GM23338 (cell line): ENCODE results near the gene CHPF. TPM values are rescaled to one million over a fixed set of nuclear protein-coding genes. Genes with fewer than 3 reads are reported as not detected.

Experiments
- ATAC-seq: fragments of 200-7000 bp; cut with Tn5 transposase; 3 replicates; pipeline ENCODE4 v1.9.1; 2020
- DNase-seq: peaks from one replicate; pipeline ENCODE4 v3.0.0-alpha.2; 2015; ENCODE audit warnings: low spot score
- H2AFZ ChIP-seq: fragments of 200-600 bp; sonication (generic); 2 replicates; pipeline ENCODE4 v1.8.0; 2016; ENCODE audit warnings: antibody characterized with exemption, mild to moderate bottlenecking, moderate library complexity
- H3F3A ChIP-seq: fragments of 200-600 bp; sonication (generic); replicated peaks from 2 replicates; pipeline ENCODE4 v1.8.0; 2017; ENCODE audit warnings: antibody characterized with exemption, mixed run types, low read depth
- H3K27ac ChIP-seq: fragments of 200-600 bp; sonication (generic); 2 replicates; pipeline ENCODE4 v1.6.1; 2016; ENCODE audit warnings: low read depth
- H3K27me3 ChIP-seq: fragments of 200-600 bp; sonication (generic); 2 replicates; pipeline ENCODE4 v1.8.0; 2016; ENCODE audit warnings: mild to moderate bottlenecking, mixed run types, moderate library complexity; ENCODE audit not compliant: insufficient read depth
- H3K36me3 ChIP-seq: fragments of 200-600 bp; sonication (generic); 2 replicates; pipeline ENCODE4 v1.8.0; 2016; ENCODE audit warnings: mild to moderate bottlenecking; ENCODE audit not compliant: insufficient read depth
- H3K4me1 ChIP-seq: fragments of 200-600 bp; sonication (generic); 2 replicates; pipeline ENCODE4 v1.8.0; 2016; ENCODE audit warnings: mild to moderate bottlenecking, moderate library complexity; ENCODE audit not compliant: insufficient read depth
- H3K4me2 ChIP-seq: fragments of 200-600 bp; sonication (generic); 2 replicates; pipeline ENCODE4 v1.7.1; 2017; ENCODE audit warnings: mixed run types
- H3K4me3 ChIP-seq: fragments of 200-600 bp; sonication (generic); 2 replicates; pipeline ENCODE4 v1.6.1; 2016; ENCODE audit warnings: mixed run types
- H3K79me2 ChIP-seq: fragments of 200-600 bp; sonication (generic); replicated peaks from 2 replicates; pipeline ENCODE4 v1.8.0; 2017; ENCODE audit warnings: mild to moderate bottlenecking; ENCODE audit not compliant: insufficient read depth
- H3K9me2 ChIP-seq: fragments of 200-600 bp; sonication (generic); 2 replicates; pipeline ENCODE4 v1.8.0; 2017; ENCODE audit not compliant: insufficient read depth
- H4K20me1 ChIP-seq: fragments of 200-600 bp; sonication (generic); replicated peaks from 2 replicates; pipeline ENCODE4 v1.8.0; 2017; ENCODE audit warnings: mild to moderate bottlenecking; ENCODE audit not compliant: insufficient read depth
- H3K27ac Mint-ChIP-seq: 2 replicates; pipeline ENCODE4 v1.8.0; 2020; ENCODE audit warnings: inconsistent platforms, mild to moderate bottlenecking, moderate library complexity, mixed read lengths
- H3K27me3 Mint-ChIP-seq: 3 replicates; pipeline ENCODE4 v1.8.0; 2022; ENCODE audit warnings: low read depth, mild to moderate bottlenecking, moderate library complexity, mixed read lengths, inconsistent platforms; ENCODE audit not compliant: insufficient read depth, poor library complexity
- H3K36me3 Mint-ChIP-seq: 3 replicates; pipeline ENCODE4 v1.8.0; 2021; ENCODE audit warnings: low read depth, mild to moderate bottlenecking, inconsistent platforms, moderate library complexity, mixed read lengths
- H3K4me1 Mint-ChIP-seq: 3 replicates; pipeline ENCODE4 v1.8.0; 2020; ENCODE audit warnings: mild to moderate bottlenecking, inconsistent platforms, mixed read lengths
- H3K4me3 Mint-ChIP-seq: 3 replicates; pipeline ENCODE4 v1.8.0; 2021; ENCODE audit warnings: moderate library complexity, mild to moderate bottlenecking, inconsistent platforms, mixed read lengths
- H3K9me3 Mint-ChIP-seq: 3 replicates; pipeline ENCODE4 v1.8.0; 2020; ENCODE audit warnings: moderate library complexity, mild to moderate bottlenecking, inconsistent platforms, mixed read lengths
- CREB1 ChIP-seq: fragments of 250-450 bp; sonication (Bioruptor Pico); IDR thresholded peaks from 2 replicates; pipeline ENCODE4 v1.5.0; 2020; ENCODE audit warnings: low read depth, mild to moderate bottlenecking, moderate library complexity
- EZH2 ChIP-seq: fragments of 200-600 bp; sonication (generic); IDR thresholded peaks from one replicate; pipeline ENCODE4 v1.8.0; 2017; ENCODE audit warnings: antibody characterized with exemption, mild to moderate bottlenecking, low read depth; ENCODE audit not compliant: unreplicated experiment
- JUNB ChIP-seq: IDR thresholded peaks from one replicate; pipeline ENCODE4 v1.6.1; 2016; ENCODE audit warnings: antibody characterized with exemption; ENCODE audit not compliant: unreplicated experiment
- POLR2AphosphoS5 ChIP-seq: IDR thresholded peaks from 2 replicates; pipeline ENCODE4 v1.6.1; 2016; ENCODE audit warnings: antibody characterized with exemption, low read depth
- STAT1 ChIP-seq: IDR thresholded peaks from one replicate; pipeline ENCODE4 v1.6.1; 2016; ENCODE audit warnings: antibody characterized with exemption; ENCODE audit not compliant: unreplicated experiment
- ZNF114 ChIP-seq: fragments of 250-450 bp; sonication (Bioruptor Pico); IDR thresholded peaks from 2 replicates; pipeline ENCODE4 v1.5.0; 2020; ENCODE audit warnings: mild to moderate bottlenecking, moderate library complexity
- ZNF331 ChIP-seq: fragments of 250-450 bp; sonication (Bioruptor Pico); IDR thresholded peaks from 2 replicates; pipeline ENCODE4 v1.5.0; 2020; ENCODE audit warnings: low read depth, mild to moderate bottlenecking, moderate library complexity
- polyA plus RNA-seq: library from polyadenylated mRNA; unstranded; fragments of >200 nt; fragmentation: Nextera tagmentation; extraction: Ambion mirVana; gene quantifications from 2 replicates; pipeline ENCODE4 v1.2.1, GENCODE V29; 2016
- total RNA-seq: library from RNA; depleted of rRNA; stranded (reverse); fragments of >200 nt; shearing (Covaris generic); gene quantifications from 2 replicates; pipeline ENCODE4 v1.2.3, GENCODE V29; 2014
- TF ChIP-seq, protein P1 (sequence below): fragments of 250-450 bp; sonication (Bioruptor Pico); IDR thresholded peaks from 2 replicates; pipeline ENCODE4 v1.5.0; 2020; ENCODE audit warnings: mild to moderate bottlenecking, moderate library complexity
- TF ChIP-seq, protein P2 (sequence below), 2 experiments: fragments of 200-600 bp in 1 of 2; sonication (generic) in 1 of 2; conservative IDR thresholded peaks; 2 replicates each; pipeline versions ENCODE4 v1.5.1 to v1.6.1; 2016 to 2017; ENCODE audit warnings: antibody characterized with exemption in 2 of 2, low read depth in 2 of 2, mild to moderate bottlenecking in 2 of 2, moderate library complexity in 1 of 2
- TF ChIP-seq, protein P3 (sequence below): IDR thresholded peaks from one replicate; pipeline ENCODE4 v1.6.1; 2018; ENCODE audit warnings: antibody characterized with exemption; ENCODE audit not compliant: unreplicated experiment

CHPF gene
- total and polyA plus RNA-seq, 2 experiments from 2014 or later, result 36.5 to 252 TPM

- TF ChIP-seq, protein P1, sequence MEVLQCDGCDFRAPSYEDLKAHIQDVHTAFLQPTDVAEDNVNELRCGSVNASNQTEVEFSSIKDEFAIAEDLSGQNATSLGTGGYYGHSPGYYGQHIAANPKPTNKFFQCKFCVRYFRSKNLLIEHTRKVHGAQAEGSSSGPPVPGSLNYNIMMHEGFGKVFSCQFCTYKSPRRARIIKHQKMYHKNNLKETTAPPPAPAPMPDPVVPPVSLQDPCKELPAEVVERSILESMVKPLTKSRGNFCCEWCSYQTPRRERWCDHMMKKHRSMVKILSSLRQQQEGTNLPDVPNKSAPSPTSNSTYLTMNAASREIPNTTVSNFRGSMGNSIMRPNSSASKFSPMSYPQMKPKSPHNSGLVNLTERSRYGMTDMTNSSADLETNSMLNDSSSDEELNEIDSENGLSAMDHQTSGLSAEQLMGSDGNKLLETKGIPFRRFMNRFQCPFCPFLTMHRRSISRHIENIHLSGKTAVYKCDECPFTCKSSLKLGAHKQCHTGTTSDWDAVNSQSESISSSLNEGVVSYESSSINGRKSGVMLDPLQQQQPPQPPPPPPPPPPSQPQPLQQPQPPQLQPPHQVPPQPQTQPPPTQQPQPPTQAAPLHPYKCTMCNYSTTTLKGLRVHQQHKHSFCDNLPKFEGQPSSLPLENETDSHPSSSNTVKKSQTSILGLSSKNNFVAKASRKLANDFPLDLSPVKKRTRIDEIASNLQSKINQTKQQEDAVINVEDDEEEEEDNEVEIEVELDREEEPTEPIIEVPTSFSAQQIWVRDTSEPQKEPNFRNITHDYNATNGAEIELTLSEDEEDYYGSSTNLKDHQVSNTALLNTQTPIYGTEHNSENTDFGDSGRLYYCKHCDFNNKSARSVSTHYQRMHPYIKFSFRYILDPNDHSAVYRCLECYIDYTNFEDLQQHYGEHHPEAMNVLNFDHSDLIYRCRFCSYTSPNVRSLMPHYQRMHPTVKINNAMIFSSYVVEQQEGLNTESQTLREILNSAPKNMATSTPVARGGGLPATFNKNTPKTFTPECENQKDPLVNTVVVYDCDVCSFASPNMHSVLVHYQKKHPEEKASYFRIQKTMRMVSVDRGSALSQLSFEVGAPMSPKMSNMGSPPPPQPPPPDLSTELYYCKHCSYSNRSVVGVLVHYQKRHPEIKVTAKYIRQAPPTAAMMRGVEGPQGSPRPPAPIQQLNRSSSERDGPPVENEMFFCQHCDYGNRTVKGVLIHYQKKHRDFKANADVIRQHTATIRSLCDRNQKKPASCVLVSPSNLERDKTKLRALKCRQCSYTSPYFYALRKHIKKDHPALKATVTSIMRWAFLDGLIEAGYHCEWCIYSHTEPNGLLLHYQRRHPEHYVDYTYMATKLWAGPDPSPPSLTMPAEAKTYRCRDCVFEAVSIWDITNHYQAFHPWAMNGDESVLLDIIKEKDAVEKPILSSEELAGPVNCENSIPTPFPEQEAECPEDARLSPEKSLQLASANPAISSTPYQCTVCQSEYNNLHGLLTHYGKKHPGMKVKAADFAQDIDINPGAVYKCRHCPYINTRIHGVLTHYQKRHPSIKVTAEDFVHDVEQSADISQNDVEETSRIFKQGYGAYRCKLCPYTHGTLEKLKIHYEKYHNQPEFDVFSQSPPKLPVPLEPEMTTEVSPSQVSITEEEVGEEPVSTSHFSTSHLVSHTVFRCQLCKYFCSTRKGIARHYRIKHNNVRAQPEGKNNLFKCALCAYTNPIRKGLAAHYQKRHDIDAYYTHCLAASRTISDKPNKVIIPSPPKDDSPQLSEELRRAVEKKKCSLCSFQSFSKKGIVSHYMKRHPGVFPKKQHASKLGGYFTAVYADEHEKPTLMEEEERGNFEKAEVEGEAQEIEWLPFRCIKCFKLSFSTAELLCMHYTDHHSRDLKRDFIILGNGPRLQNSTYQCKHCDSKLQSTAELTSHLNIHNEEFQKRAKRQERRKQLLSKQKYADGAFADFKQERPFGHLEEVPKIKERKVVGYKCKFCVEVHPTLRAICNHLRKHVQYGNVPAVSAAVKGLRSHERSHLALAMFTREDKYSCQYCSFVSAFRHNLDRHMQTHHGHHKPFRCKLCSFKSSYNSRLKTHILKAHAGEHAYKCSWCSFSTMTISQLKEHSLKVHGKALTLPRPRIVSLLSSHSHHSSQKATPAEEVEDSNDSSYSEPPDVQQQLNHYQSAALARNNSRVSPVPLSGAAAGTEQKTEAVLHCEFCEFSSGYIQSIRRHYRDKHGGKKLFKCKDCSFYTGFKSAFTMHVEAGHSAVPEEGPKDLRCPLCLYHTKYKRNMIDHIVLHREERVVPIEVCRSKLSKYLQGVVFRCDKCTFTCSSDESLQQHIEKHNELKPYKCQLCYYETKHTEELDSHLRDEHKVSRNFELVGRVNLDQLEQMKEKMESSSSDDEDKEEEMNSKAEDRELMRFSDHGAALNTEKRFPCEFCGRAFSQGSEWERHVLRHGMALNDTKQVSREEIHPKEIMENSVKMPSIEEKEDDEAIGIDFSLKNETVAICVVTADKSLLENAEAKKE (CRISPR knock-in tag), result no peak
- no peak for TF ChIP-seq POLR2AphosphoS5
- TF ChIP-seq, protein P2, sequence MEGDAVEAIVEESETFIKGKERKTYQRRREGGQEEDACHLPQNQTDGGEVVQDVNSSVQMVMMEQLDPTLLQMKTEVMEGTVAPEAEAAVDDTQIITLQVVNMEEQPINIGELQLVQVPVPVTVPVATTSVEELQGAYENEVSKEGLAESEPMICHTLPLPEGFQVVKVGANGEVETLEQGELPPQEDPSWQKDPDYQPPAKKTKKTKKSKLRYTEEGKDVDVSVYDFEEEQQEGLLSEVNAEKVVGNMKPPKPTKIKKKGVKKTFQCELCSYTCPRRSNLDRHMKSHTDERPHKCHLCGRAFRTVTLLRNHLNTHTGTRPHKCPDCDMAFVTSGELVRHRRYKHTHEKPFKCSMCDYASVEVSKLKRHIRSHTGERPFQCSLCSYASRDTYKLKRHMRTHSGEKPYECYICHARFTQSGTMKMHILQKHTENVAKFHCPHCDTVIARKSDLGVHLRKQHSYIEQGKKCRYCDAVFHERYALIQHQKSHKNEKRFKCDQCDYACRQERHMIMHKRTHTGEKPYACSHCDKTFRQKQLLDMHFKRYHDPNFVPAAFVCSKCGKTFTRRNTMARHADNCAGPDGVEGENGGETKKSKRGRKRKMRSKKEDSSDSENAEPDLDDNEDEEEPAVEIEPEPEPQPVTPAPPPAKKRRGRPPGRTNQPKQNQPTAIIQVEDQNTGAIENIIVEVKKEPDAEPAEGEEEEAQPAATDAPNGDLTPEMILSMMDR (conservative IDR thresholded peaks at IDR 0.05; ENCODE audit: low read depth in 2 of 2), result no peak
- no peak for TF ChIP-seq EZH2
These were observed 9.5 kb upstream of the CHPF start (continued) for GRCh38 chr2:219553168-219553417.

DNA sequence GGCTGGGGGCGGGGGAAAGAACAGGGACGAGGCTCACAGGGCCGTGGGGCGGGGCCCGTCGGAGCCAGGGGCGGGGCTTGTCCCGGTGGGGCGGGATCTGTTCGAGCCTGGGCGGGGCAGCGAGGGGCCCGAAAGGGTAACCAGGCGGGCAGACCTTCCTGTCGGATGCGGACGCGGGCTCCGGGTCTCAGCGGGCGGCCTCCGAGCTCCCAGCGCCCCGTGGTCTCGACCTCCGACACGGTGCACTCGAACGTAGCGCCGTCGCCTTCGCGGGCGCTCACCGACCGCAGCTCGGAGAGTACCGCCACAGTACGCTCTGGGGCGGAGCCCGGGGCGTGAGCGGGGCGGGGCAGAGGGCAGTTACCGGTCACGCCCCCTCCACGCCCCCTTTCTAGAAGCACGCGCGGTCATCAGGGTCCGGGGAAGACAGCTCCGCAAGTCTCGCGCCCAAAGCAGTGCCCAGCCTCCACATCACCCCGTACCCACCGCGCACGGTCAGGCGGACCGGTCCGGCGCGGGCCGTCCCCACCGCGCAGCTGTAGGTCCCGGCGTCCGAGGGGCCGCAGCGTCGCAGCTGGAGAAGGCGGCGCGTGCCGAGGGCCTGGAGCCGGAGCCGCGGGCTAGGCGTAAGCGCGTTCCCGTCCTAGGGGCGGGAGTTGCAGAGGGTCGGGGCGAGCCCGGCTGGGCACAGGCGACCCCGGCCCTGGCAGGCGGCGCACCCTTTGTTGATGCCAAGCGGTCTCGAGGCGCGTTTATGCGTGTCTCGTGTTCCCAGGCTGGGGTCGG lies 9.0 kb upstream of the CHPF start:
- Mint-ChIP-seq H3K4me3 (peak overlapping the region; percentile 90), H3K27ac (peak overlapping the region; percentile 86; the same call in 1 of the 2 replicates), H3K36me3 (peaks cover 18% of the 10 kb centered on the region; the same call in 2 of the 3 replicates), H3K4me1 (peaks cover 13% of the 10 kb centered on the region), H3K27me3 (peaks cover 34% of the 10 kb centered on the region), H3K9me3 (no peaks in the 10 kb centered on the region; the same call in 2 of the 3 replicates)
- H3K36me3 ChIP-seq, result no peaks in the 10 kb centered on the region; the same call in 1 of the 2 replicates
- no peaks in the 10 kb centered on the region for H3K79me2 ChIP-seq
- peaks cover 4% of the 10 kb centered on the region; the same call in 1 of the 2 replicates for H3F3A ChIP-seq
- peak overlapping the region; percentile 99 for H3K4me2 ChIP-seq
- peak overlapping the region; percentile 86; the same call in 1 of the 2 replicates for H2AFZ ChIP-seq
- no peaks in the 10 kb centered on the region for H3K9me2 ChIP-seq
- H3K4me3 ChIP-seq, result peak overlapping the region; percentile 98
- DNase-seq, result peak; percentile 96
- H4K20me1 ChIP-seq, result no peaks in the 10 kb centered on the region
- peaks cover 17% of the 10 kb centered on the region for H3K27me3 ChIP-seq
- peak; percentile 82 for ATAC-seq
- peaks cover 10% of the 10 kb centered on the region for H3K4me1 ChIP-seq
- peak overlapping the region; percentile 88; the same call in 1 of the 2 replicates for H3K27ac ChIP-seq
- TF ChIP-seq POLR2AphosphoS5 (0 out of 2 replicates have a peak, but pooled peaks have one; percentile 22), EZH2 (no peak), CREB1 (CRISPR knock-in tag) (0 out of 2 replicates have a peak, but pooled peaks have one; percentile 27), ZNF114 (CRISPR knock-in tag) (no peak), JUNB (no peak), ZNF331 (CRISPR knock-in tag) (no peak), STAT1 (peak; percentile 95)
- TF ChIP-seq, protein P3, sequence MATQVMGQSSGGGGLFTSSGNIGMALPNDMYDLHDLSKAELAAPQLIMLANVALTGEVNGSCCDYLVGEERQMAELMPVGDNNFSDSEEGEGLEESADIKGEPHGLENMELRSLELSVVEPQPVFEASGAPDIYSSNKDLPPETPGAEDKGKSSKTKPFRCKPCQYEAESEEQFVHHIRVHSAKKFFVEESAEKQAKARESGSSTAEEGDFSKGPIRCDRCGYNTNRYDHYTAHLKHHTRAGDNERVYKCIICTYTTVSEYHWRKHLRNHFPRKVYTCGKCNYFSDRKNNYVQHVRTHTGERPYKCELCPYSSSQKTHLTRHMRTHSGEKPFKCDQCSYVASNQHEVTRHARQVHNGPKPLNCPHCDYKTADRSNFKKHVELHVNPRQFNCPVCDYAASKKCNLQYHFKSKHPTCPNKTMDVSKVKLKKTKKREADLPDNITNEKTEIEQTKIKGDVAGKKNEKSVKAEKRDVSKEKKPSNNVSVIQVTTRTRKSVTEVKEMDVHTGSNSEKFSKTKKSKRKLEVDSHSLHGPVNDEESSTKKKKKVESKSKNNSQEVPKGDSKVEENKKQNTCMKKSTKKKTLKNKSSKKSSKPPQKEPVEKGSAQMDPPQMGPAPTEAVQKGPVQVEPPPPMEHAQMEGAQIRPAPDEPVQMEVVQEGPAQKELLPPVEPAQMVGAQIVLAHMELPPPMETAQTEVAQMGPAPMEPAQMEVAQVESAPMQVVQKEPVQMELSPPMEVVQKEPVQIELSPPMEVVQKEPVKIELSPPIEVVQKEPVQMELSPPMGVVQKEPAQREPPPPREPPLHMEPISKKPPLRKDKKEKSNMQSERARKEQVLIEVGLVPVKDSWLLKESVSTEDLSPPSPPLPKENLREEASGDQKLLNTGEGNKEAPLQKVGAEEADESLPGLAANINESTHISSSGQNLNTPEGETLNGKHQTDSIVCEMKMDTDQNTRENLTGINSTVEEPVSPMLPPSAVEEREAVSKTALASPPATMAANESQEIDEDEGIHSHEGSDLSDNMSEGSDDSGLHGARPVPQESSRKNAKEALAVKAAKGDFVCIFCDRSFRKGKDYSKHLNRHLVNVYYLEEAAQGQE, result no peak
